Smooth muscle cell (in vitro differentiated cells): ENCODE data around the gene FSCN2. TPM values are rescaled to one million over a fixed set of nuclear protein-coding genes. Genes with fewer than 3 reads are reported as not detected.

ENCODE experiments used
- DNase-seq: peaks from one replicate; lab custom pipeline; 2025; ENCODE audit not compliant: unreplicated experiment; lab: John Stamatoyannopoulos, UW
- H2AFZ ChIP-seq: fragments of 200-600 bp; sonication (generic); 2 replicates; pipeline ENCODE4 v1.6.0; 2016; ENCODE audit warnings: antibody characterized with exemption, low read depth, mild to moderate bottlenecking
- H3F3A ChIP-seq: fragments of 200-600 bp; sonication (generic); 2 replicates; pipeline ENCODE4 v1.6.0; 2017; ENCODE audit warnings: antibody characterized with exemption, low read depth
- H3K27ac ChIP-seq: fragments of 200-600 bp; sonication (generic); 2 replicates; pipeline ENCODE4 v1.5.1; 2016; ENCODE audit warnings: low read depth, mild to moderate bottlenecking
- H3K27me3 ChIP-seq: fragments of 200-600 bp; sonication (generic); 2 replicates; pipeline ENCODE4 v1.6.1; 2016; ENCODE audit warnings: low read depth, mild to moderate bottlenecking
- H3K36me3 ChIP-seq: fragments of 200-600 bp; sonication (generic); 2 replicates; pipeline ENCODE4 v1.5.1; 2016; ENCODE audit warnings: low read depth
- H3K4me1 ChIP-seq: fragments of 200-600 bp; sonication (generic); 2 replicates; pipeline ENCODE4 v1.5.1; 2016; ENCODE audit warnings: low read depth
- H3K4me2 ChIP-seq: fragments of 200-600 bp; sonication (generic); 2 replicates; pipeline ENCODE4 v1.6.0; 2016; ENCODE audit warnings: mild to moderate bottlenecking
- H3K4me3 ChIP-seq: fragments of 200-600 bp; sonication (generic); 2 replicates; pipeline ENCODE4 v1.5.1; 2016; ENCODE audit warnings: mild to moderate bottlenecking
- H3K79me2 ChIP-seq: fragments of 200-600 bp; sonication (generic); 2 replicates; pipeline ENCODE4 v1.6.0; 2016; ENCODE audit warnings: low read depth, mild to moderate bottlenecking
- H3K9ac ChIP-seq: fragments of 200-600 bp; sonication (generic); 2 replicates; pipeline ENCODE4 v1.6.0; 2016; ENCODE audit warnings: low read depth
- H3K9me3 ChIP-seq: fragments of 200-600 bp; sonication (generic); replicated peaks from 2 replicates; pipeline ENCODE4 v1.5.1; 2016; ENCODE audit warnings: low read depth
- H4K20me1 ChIP-seq: fragments of 200-600 bp; sonication (generic); 2 replicates; pipeline ENCODE4 v1.6.0; 2016; ENCODE audit warnings: low read depth
- CTCF ChIP-seq: fragments of 200-600 bp; sonication (generic); IDR thresholded peaks from 2 replicates; pipeline ENCODE4 v1.5.1; 2017; ENCODE audit warnings: borderline replicate concordance, mild to moderate bottlenecking, antibody characterized with exemption; ENCODE audit not compliant: insufficient read depth, poor library complexity, severe bottlenecking
- WGBS: methylation state at CpG from one replicate; pipeline ENCODE4 v1.1.7; 2016; ENCODE audit warnings: low lambda C conversion rate; 5-methylcytosine and 5-hydroxymethylcytosine counted together
- polyA plus RNA-seq: library from polyadenylated mRNA; unstranded; fragments of >200 nt; fragmentation: Nextera tagmentation; extraction: Ambion mirVana; gene quantifications from 2 replicates; pipeline ENCODE4 v1.2.1, GENCODE V29; 2016
- total RNA-seq: library from RNA; depleted of rRNA; stranded (reverse); fragments of >200 nt; gene quantifications from 2 replicates; pipeline ENCODE4 v1.2.3, GENCODE V29; 2014

Gene FSCN2
- total and polyA plus RNA-seq, 2 experiments from 2014 or later, result 0.63 to 0.72 TPM

GRCh38 chr17:81544281-81544974 is 16.3 kb downstream of the FSCN2 start:
- no peak overlapping the region for H2AFZ ChIP-seq
- H3K27me3 ChIP-seq, result no peaks in the 10 kb centered on the region
- H3K27ac ChIP-seq, result no peak overlapping the region
- WGBS, result 93% methylated on average over 16 of the region's 16 CpGs
- TF ChIP-seq CTCF, result no peak
- no peak overlapping the region for H3K4me3 ChIP-seq
- no peaks in the 10 kb centered on the region for H3K9me3 ChIP-seq
- no peaks in the 10 kb centered on the region for H3F3A ChIP-seq
- H3K4me1 ChIP-seq, result no peaks in the 10 kb centered on the region
- peaks cover 1% of the 10 kb centered on the region for H3K79me2 ChIP-seq
- peaks cover 3% of the 10 kb centered on the region for H4K20me1 ChIP-seq
- DNase-seq, result no peak
- H3K9ac ChIP-seq, result no peak overlapping the region
- H3K36me3 ChIP-seq, result no peaks in the 10 kb centered on the region
- no peak overlapping the region for H3K4me2 ChIP-seq

- no peak overlapping the region for H3K4me3 ChIP-seq
- no peaks in the 10 kb centered on the region for H3K36me3 ChIP-seq
- no peak overlapping the region for H2AFZ ChIP-seq
- peaks cover 6% of the 10 kb centered on the region for H3K79me2 ChIP-seq
- WGBS, result 94% methylated on average over 20 of the region's 24 CpGs
- H3K4me2 ChIP-seq, result no peak overlapping the region
- no peaks in the 10 kb centered on the region for H3K27me3 ChIP-seq
- TF ChIP-seq CTCF, result no peak
- no peak for DNase-seq
- no peaks in the 10 kb centered on the region for H3K9me3 ChIP-seq
- H3K4me1 ChIP-seq, result no peaks in the 10 kb centered on the region
- H3K27ac ChIP-seq, result no peak overlapping the region
- no peaks in the 10 kb centered on the region for H3F3A ChIP-seq
- H3K9ac ChIP-seq, result no peak overlapping the region
- H4K20me1 ChIP-seq, result peaks cover 5% of the 10 kb centered on the region
Observed at GRCh38 chr17:81545160-81545949, 17.2 kb downstream of the FSCN2 start.

- Histone ChIP-seq H3K9ac (no peak overlapping the region), H3K27ac (no peak overlapping the region), H3K4me3 (no peak overlapping the region), H3K4me1 (peaks cover 3% of the 10 kb centered on the region), H3K9me3 (no peaks in the 10 kb centered on the region), H3F3A (no peaks in the 10 kb centered on the region), H3K36me3 (no peaks in the 10 kb centered on the region), H3K27me3 (no peaks in the 10 kb centered on the region), H4K20me1 (peaks cover 5% of the 10 kb centered on the region), H2AFZ (no peak overlapping the region), H3K4me2 (no peak overlapping the region), H3K79me2 (peaks cover 14% of the 10 kb centered on the region)
- WGBS, result 94% methylated on average over 35 of the region's 36 CpGs
- no peak for TF ChIP-seq CTCF
- DNase-seq, result no peak
Observed at GRCh38 chr17:81546906-81547613, 18.9 kb downstream of the FSCN2 start.
